ENCODE results near the gene PSMB11.

Gene PSMB11

GRCh38 chr14:23058654-23059504 is 16.9 kb downstream of the PSMB11 start:
- no peak for DNase-seq (ENCODE audit: low read depth, low spot score)

- DNase-seq (ENCODE audit: low read depth, low spot score) = no peak
Observed at GRCh38 chr14:23060536-23061260, 18.7 kb downstream of the PSMB11 start.

- DNase-seq (ENCODE audit: low read depth, low spot score) = peak; percentile 86
Observed at GRCh38 chr14:23062002-23062401, 20.0 kb downstream of the PSMB11 start.

- DNase-seq (ENCODE audit: low read depth, low spot score) = no peak
Observed at GRCh38 chr14:23063601-23064000, 21.6 kb downstream of the PSMB11 start.

- DNase-seq (ENCODE audit: low read depth, low spot score) = no peak
Observed at GRCh38 chr14:23066368-23066767, 24.4 kb downstream of the PSMB11 start.

- DNase-seq (ENCODE audit: low read depth, low spot score) = no peak
Observed at GRCh38 chr14:23066855-23067744, 25.1 kb downstream of the PSMB11 start.

- no peak for DNase-seq (ENCODE audit: low read depth, low spot score)
Observed at GRCh38 chr14:23067847-23068788, 26.1 kb downstream of the PSMB11 start.

GRCh38 chr14:23068789-23069412 is 26.9 kb downstream of the PSMB11 start:
- peak; percentile 85 for DNase-seq (ENCODE audit: low read depth, low spot score)

GRCh38 chr14:23069413-23069806 is 27.4 kb downstream of the PSMB11 start:
- DNase-seq (ENCODE audit: low read depth, low spot score) = no peak

- DNase-seq (ENCODE audit: low read depth, low spot score) = no peak
Observed at GRCh38 chr14:23070262-23071129, 28.5 kb downstream of the PSMB11 start.

GRCh38 chr14:23071244-23071920 is 29.4 kb downstream of the PSMB11 start:
- peak; percentile 77 for DNase-seq (ENCODE audit: low read depth, low spot score)

- no peak for DNase-seq (ENCODE audit: low read depth, low spot score)
Observed at GRCh38 chr14:23071921-23072539, 30.0 kb downstream of the PSMB11 start.

- DNase-seq (ENCODE audit: low read depth, low spot score) = no peak
Observed at GRCh38 chr14:23074906-23075305, 32.9 kb downstream of the PSMB11 start.

GRCh38 chr14:23076785-23077408 is 34.9 kb downstream of the PSMB11 start:
- no peak for DNase-seq (ENCODE audit: low read depth, low spot score)

GRCh38 chr14:23077962-23078361 is 36.0 kb downstream of the PSMB11 start:
- DNase-seq (ENCODE audit: low read depth, low spot score) = no peak

GRCh38 chr14:23078692-23079116 is 36.7 kb downstream of the PSMB11 start:
- peak; percentile 74 for DNase-seq (ENCODE audit: low read depth, low spot score)

- no peak for DNase-seq (ENCODE audit: low read depth, low spot score)
Observed at GRCh38 chr14:23079716-23080115, 37.7 kb downstream of the PSMB11 start.

GRCh38 chr14:23080474-23080873 is 38.5 kb downstream of the PSMB11 start:
- no peak for DNase-seq (ENCODE audit: low read depth, low spot score)
